ENCODE data around the gene TRAPPC2B.

- TF ChIP-seq CTCF (optimal IDR thresholded peaks at IDR 0.05 in 1 of 3, IDR thresholded peaks at IDR 0.05 in 1 of 3, conservative IDR thresholded peaks at IDR 0.05 in 1 of 3; ENCODE audit: extremely low read depth in 1 of 3, insufficient read depth in 2 of 3, low read length in 3 of 3) (no peak), EZH2 (IDR thresholded peaks at IDR 0.05; ENCODE audit: low read length) (no peak)
Observed at GRCh38 chr19:57359300-57359699, 4.1 kb upstream of the TRAPPC2B start.

Data from keratinocyte (primary cell).